H9 (cell line): ENCODE measurements around the gene MAP4K1. TPM values are rescaled to one million over a fixed set of nuclear protein-coding genes. Genes with fewer than 3 reads are reported as not detected.
A peak's percentile ranks its signal among the peaks of the same experiment; 100 is the strongest.

Source experiments
- DNase-seq: peaks from one replicate; pipeline ENCODE4 v3.0.0-alpha.2; 2017
- H2AFZ ChIP-seq: one replicate; pipeline ENCODE4 v1.6.1; 2013; ENCODE audit warnings: mild to moderate bottlenecking, low read length, control low read depth, moderate library complexity
- H2AK5ac ChIP-seq: 2 replicates; pipeline ENCODE4 v1.6.1; 2013; ENCODE audit warnings: low read length, control low read depth, mixed read lengths; ENCODE audit not compliant: insufficient read length
- H2BK120ac ChIP-seq: one replicate; pipeline ENCODE4 v1.6.1; 2013; ENCODE audit warnings: low read depth, mild to moderate bottlenecking, low read length, control low read depth, inconsistent platforms; ENCODE audit not compliant: poor library complexity, severe bottlenecking
- H2BK12ac ChIP-seq: 2 replicates; pipeline ENCODE4 v1.6.1; 2013; ENCODE audit warnings: low read length, control low read depth, mixed read lengths, low read depth; ENCODE audit not compliant: insufficient read length
- H2BK15ac ChIP-seq: 2 replicates; pipeline ENCODE4 v1.6.1; 2013; ENCODE audit warnings: low read depth, low read length, control low read depth
- H2BK20ac ChIP-seq: one replicate; pipeline ENCODE4 v1.6.1; 2013; ENCODE audit warnings: low read depth, mild to moderate bottlenecking, low read length, control low read depth, inconsistent platforms; ENCODE audit not compliant: poor library complexity, severe bottlenecking
- H2BK5ac ChIP-seq: 2 replicates; pipeline ENCODE4 v1.6.1; 2013; ENCODE audit warnings: low read length, control low read depth, mixed read lengths; ENCODE audit not compliant: insufficient read length
- H3K14ac ChIP-seq: 2 replicates; pipeline ENCODE4 v1.6.1; 2013; ENCODE audit warnings: low read length, control low read depth; ENCODE audit not compliant: insufficient read depth
- H3K18ac ChIP-seq: 2 replicates; pipeline ENCODE4 v1.6.1; 2013; ENCODE audit warnings: low read depth, mild to moderate bottlenecking, mixed read lengths, low read length, control low read depth; ENCODE audit not compliant: insufficient read length
- H3K23ac ChIP-seq: 2 replicates; pipeline ENCODE4 v1.6.1; 2013; ENCODE audit warnings: low read length, control low read depth, mixed read lengths, low read depth; ENCODE audit not compliant: insufficient read length
- H3K23me2 ChIP-seq: 2 replicates; pipeline ENCODE4 v1.6.1; 2013; ENCODE audit warnings: low read depth, mild to moderate bottlenecking, mixed read lengths, low read length, control low read depth; ENCODE audit not compliant: insufficient read length, poor library complexity, severe bottlenecking
- H3K27ac ChIP-seq: 2 replicates; pipeline ENCODE4 v1.5.1; 2013; ENCODE audit warnings: low read length, control low read depth, mixed read lengths, low read depth; ENCODE audit not compliant: insufficient read length
- H3K27me3 ChIP-seq: 2 replicates; pipeline ENCODE4 v1.6.1; 2013; ENCODE audit warnings: low read length, control low read depth, inconsistent platforms; ENCODE audit not compliant: insufficient read depth
- H3K4ac ChIP-seq: 2 replicates; pipeline ENCODE4 v1.6.1; 2013; ENCODE audit warnings: low read depth, mild to moderate bottlenecking, control low read depth, inconsistent platforms, low read length, moderate library complexity
- H3K4me1 ChIP-seq: 2 replicates; pipeline ENCODE4 v1.6.1; 2013; ENCODE audit warnings: low read length, control low read depth, inconsistent platforms; ENCODE audit not compliant: insufficient read depth
- H3K4me2 ChIP-seq: 2 replicates; pipeline ENCODE4 v1.6.1; 2013; ENCODE audit warnings: low read length, control low read depth, mixed read lengths; ENCODE audit not compliant: insufficient read length, insufficient read depth
- H3K56ac ChIP-seq: 2 replicates; pipeline ENCODE4 v1.6.1; 2013; ENCODE audit warnings: low read depth, mild to moderate bottlenecking, mixed read lengths, low read length, control low read depth; ENCODE audit not compliant: insufficient read length
- H3K79me1 ChIP-seq: 2 replicates; pipeline ENCODE4 v1.6.1; 2013; ENCODE audit warnings: low read depth, mild to moderate bottlenecking, moderate library complexity, low read length, control low read depth, inconsistent platforms; ENCODE audit not compliant: insufficient read depth, poor library complexity, severe bottlenecking
- H3K79me2 ChIP-seq: 2 replicates; pipeline ENCODE4 v1.6.1; 2013; ENCODE audit warnings: low read length, control low read depth, inconsistent platforms; ENCODE audit not compliant: insufficient read depth
- H3K9ac ChIP-seq: 2 replicates; pipeline ENCODE4 v1.6.1; 2013; ENCODE audit warnings: low read length, control low read depth, mixed read lengths; ENCODE audit not compliant: insufficient read length; ENCODE audit errors: extremely low read depth
- H3K9me3 ChIP-seq: one replicate; pipeline ENCODE4 v1.6.1; 2013; ENCODE audit warnings: low read depth, low read length, inconsistent platforms; ENCODE audit not compliant: control insufficient read depth
- H3T11ph ChIP-seq: one replicate; pipeline ENCODE4 v1.6.1; 2013; ENCODE audit warnings: mild to moderate bottlenecking, low read length, control low read depth, inconsistent platforms
- H4K20me1 ChIP-seq: one replicate; pipeline ENCODE4 v1.6.1; 2013; ENCODE audit not compliant: control insufficient read depth, insufficient read length, insufficient read depth
- H4K5ac ChIP-seq: 2 replicates; pipeline ENCODE4 v1.6.1; 2013; ENCODE audit warnings: low read depth, mild to moderate bottlenecking, mixed read lengths, low read length, control low read depth; ENCODE audit not compliant: insufficient read length
- H4K8ac ChIP-seq: replicated peaks from 2 replicates; pipeline ENCODE4 v1.6.1; 2013; ENCODE audit warnings: low read length, control low read depth, mixed read lengths, low read depth; ENCODE audit not compliant: insufficient read length
- H4K91ac ChIP-seq: 2 replicates; pipeline ENCODE4 v1.6.1; 2013; ENCODE audit warnings: low read depth, mild to moderate bottlenecking, moderate library complexity, mixed read lengths, low read length, control low read depth; ENCODE audit not compliant: insufficient read length
- H3K27ac Mint-ChIP-seq, 3 experiments: 2 replicates in 2 of 3; 3 replicates in 1 of 3; pipeline ENCODE4 v1.8.0; 2020 to 2021; ENCODE audit warnings: mixed read lengths in 3 of 3, mild to moderate bottlenecking in 1 of 3, moderate library complexity in 1 of 3
- H3K27me3 Mint-ChIP-seq: 2 replicates; pipeline ENCODE4 v1.8.0; 2021; ENCODE audit warnings: low read depth, mild to moderate bottlenecking, moderate library complexity, mixed read lengths
- H3K36me3 Mint-ChIP-seq, 3 experiments: 2 replicates in 2 of 3; 3 replicates in 1 of 3; pipeline ENCODE4 v1.8.0; 2020 to 2021; ENCODE audit warnings: low read depth in 3 of 3, mixed read lengths in 3 of 3; ENCODE audit not compliant: insufficient read depth in 1 of 3
- H3K4me1 Mint-ChIP-seq, 2 experiments: 2 replicates each; pipeline ENCODE4 v1.8.0; 2020; ENCODE audit warnings: mixed read lengths in 2 of 2
- H3K4me3 Mint-ChIP-seq, 2 experiments: 2 replicates in 1 of 2; 3 replicates in 1 of 2; pipeline ENCODE4 v1.8.0; 2020 to 2021; ENCODE audit warnings: mild to moderate bottlenecking in 2 of 2, mixed read lengths in 2 of 2, moderate library complexity in 1 of 2
- H3K9me3 Mint-ChIP-seq, 2 experiments: 2 replicates in 1 of 2; 3 replicates in 1 of 2; pipeline ENCODE4 v1.8.0; 2020; ENCODE audit warnings: mild to moderate bottlenecking in 2 of 2, mixed read lengths in 2 of 2, moderate library complexity in 1 of 2
- WGBS: extraction: QIAGEN DNeasy Blood & Tissue Kit; methylation state at CpG from one replicate; pipeline ENCODE4 v1.1.7; 2013; ENCODE audit warnings: missing lambda C conversion rate, low lambda C conversion rate, mixed read lengths; ENCODE audit not compliant: insufficient read length; ENCODE audit errors: extremely low coverage; 5-methylcytosine and 5-hydroxymethylcytosine counted together
- total RNA-seq: library from RNA; stranded (reverse); gene quantifications from 2 replicates; pipeline ENCODE4 v1.2.1, GENCODE V29; 2021
- TF ChIP-seq, protein P1 (sequence below): fragments of 200-600 bp; sonication (generic); conservative IDR thresholded peaks from 3 replicates; pipeline ENCODE4 v1.8.0; 2021; ENCODE audit warnings: antibody characterized with exemption, mild to moderate bottlenecking

MAP4K1 gene
- total RNA-seq, 1 experiment from 2014 or later = 31.1 TPM

- no peaks in the 10 kb centered on the region for H3K79me2 ChIP-seq
- no peaks in the 10 kb centered on the region for H4K20me1 ChIP-seq
- no CpG with 5 or more reads among the region's 2 CpGs for WGBS
- H3K23me2 ChIP-seq = no peaks in the 10 kb centered on the region
- no peak overlapping the region for H2BK15ac ChIP-seq
- TF ChIP-seq, protein P1, sequence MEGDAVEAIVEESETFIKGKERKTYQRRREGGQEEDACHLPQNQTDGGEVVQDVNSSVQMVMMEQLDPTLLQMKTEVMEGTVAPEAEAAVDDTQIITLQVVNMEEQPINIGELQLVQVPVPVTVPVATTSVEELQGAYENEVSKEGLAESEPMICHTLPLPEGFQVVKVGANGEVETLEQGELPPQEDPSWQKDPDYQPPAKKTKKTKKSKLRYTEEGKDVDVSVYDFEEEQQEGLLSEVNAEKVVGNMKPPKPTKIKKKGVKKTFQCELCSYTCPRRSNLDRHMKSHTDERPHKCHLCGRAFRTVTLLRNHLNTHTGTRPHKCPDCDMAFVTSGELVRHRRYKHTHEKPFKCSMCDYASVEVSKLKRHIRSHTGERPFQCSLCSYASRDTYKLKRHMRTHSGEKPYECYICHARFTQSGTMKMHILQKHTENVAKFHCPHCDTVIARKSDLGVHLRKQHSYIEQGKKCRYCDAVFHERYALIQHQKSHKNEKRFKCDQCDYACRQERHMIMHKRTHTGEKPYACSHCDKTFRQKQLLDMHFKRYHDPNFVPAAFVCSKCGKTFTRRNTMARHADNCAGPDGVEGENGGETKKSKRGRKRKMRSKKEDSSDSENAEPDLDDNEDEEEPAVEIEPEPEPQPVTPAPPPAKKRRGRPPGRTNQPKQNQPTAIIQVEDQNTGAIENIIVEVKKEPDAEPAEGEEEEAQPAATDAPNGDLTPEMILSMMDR = no peak
- no peak overlapping the region for H4K5ac ChIP-seq
- DNase-seq = no peak
- Mint-ChIP-seq H3K9me3 (no peaks in the 10 kb centered on the region), H3K27me3 (no peaks in the 10 kb centered on the region), H3K36me3 (peaks cover 5 to 26% (median 22%) of the 10 kb centered on the region in 3 experiments), H3K4me3 (no peak overlapping the region), H3K4me1 (no peaks in the 10 kb centered on the region), H3K27ac (peak overlapping the region in 1 of 3 experiments; percentile 36; a peak in 2 of 7 replicates)
- no peak overlapping the region for H3T11ph ChIP-seq
- no peak overlapping the region for H2BK5ac ChIP-seq
- no peak overlapping the region for H3K23ac ChIP-seq
- H3K4me1 ChIP-seq = no peaks in the 10 kb centered on the region
- no peaks in the 10 kb centered on the region for H3K27me3 ChIP-seq
- H3K27ac ChIP-seq = no peak overlapping the region
- H3K18ac ChIP-seq = no peak overlapping the region
- no peak overlapping the region for H4K8ac ChIP-seq
- no peak overlapping the region for H2AFZ ChIP-seq
- no peak overlapping the region for H4K91ac ChIP-seq
- H3K79me1 ChIP-seq = no peaks in the 10 kb centered on the region
- no peak overlapping the region for H2BK20ac ChIP-seq
- H3K4me2 ChIP-seq = no peak overlapping the region
- no peak overlapping the region for H3K56ac ChIP-seq
- no peak overlapping the region for H2BK12ac ChIP-seq
- H3K4ac ChIP-seq = no peak overlapping the region
- no peak overlapping the region for H3K9ac ChIP-seq
- no peaks in the 10 kb centered on the region for H3K9me3 ChIP-seq
- H2AK5ac ChIP-seq = no peak overlapping the region
- H2BK120ac ChIP-seq = no peak overlapping the region
- H3K14ac ChIP-seq = no peak overlapping the region
These were observed 29.7 kb downstream of the MAP4K1 start for GRCh38 chr19:38588041-38588440.
